ENCODE results near the gene FLNB.

FLNB gene

DNA sequence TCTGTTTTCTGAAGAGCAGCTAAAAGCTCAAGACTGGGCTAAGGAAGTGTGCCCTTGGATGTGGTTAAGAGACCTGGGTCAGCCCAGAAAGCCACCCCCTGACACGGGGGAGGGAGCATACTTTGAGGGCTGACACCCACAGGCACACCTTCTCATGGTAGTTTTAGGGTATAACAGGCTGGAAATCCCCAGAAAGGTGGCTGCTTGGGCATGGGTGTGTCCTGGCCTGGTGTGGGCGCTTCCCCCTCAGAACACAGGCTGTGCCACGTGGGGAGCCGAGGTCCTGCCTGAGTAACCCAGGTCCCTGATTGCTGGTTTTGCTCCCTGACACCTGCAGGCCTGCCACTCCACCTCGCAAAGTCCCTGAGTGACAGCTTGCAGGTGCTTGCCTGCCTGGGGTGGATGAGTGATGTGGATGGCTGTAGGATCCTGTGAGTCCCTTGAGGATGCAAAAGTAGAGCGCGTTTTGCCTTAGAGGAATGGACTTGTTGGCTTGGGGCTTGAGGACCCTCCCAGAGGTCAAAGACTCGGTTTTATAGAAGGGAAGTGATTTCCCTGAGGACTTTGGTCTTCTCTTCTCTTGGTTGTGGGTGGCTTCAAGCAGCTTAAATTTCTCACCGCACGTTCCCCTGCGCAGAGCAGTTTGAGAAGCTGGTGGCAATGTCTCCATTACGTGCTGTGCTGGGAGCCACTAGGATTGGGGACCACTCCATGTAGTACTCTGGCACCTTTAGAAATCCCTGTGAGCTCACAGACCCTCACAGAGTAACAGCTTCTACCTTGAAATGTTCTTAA is 108.1 kb downstream of the FLNB start:
- peak overlapping the region; percentile 83 for H3K27ac ChIP-seq (ENCODE audit: low read depth, low read length, poor library complexity, severe bottlenecking)
- TF ChIP-seq EZH2 (IDR thresholded peaks at IDR 0.05; ENCODE audit: borderline replicate concordance, low read length): no peak
- TF ChIP-seq, protein P1, sequence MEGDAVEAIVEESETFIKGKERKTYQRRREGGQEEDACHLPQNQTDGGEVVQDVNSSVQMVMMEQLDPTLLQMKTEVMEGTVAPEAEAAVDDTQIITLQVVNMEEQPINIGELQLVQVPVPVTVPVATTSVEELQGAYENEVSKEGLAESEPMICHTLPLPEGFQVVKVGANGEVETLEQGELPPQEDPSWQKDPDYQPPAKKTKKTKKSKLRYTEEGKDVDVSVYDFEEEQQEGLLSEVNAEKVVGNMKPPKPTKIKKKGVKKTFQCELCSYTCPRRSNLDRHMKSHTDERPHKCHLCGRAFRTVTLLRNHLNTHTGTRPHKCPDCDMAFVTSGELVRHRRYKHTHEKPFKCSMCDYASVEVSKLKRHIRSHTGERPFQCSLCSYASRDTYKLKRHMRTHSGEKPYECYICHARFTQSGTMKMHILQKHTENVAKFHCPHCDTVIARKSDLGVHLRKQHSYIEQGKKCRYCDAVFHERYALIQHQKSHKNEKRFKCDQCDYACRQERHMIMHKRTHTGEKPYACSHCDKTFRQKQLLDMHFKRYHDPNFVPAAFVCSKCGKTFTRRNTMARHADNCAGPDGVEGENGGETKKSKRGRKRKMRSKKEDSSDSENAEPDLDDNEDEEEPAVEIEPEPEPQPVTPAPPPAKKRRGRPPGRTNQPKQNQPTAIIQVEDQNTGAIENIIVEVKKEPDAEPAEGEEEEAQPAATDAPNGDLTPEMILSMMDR (IDR thresholded peaks at IDR 0.05; ENCODE audit: low read length): no peak

DNA sequence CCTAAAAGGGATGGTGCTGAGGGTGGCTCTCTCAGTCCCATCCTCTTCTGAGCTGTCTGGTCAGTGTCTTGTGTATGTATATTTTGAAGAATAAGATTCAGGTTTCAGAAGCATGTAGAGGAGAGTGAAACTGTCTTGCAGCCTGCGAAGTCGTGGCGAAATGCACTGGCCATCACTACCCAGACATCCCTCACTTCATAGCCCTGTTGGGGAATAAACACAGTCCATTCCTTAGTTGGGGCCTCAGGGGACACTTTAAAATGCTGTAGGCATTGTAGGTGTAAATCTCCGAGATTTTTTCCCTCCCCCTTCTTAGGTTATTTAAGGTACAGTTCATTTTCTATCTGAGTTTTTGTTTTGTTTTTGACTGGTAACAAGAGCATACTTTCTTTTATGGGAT is 108.8 kb downstream of the FLNB start:
- H3K9me2 ChIP-seq (ENCODE audit: low read depth, low read length): no peaks in the 10 kb centered on the region
- H3F3A ChIP-seq (ENCODE audit: insufficient read depth, low read length): no peaks in the 10 kb centered on the region
- H3K4me1 ChIP-seq (ENCODE audit: insufficient read depth, low read length, severe bottlenecking): peaks cover 42% of the 10 kb centered on the region
- no peak overlapping the region; the same call in 1 of the 2 replicates for H3K4me2 ChIP-seq (ENCODE audit: low read length)
- no peaks in the 10 kb centered on the region for H3K9me3 ChIP-seq (ENCODE audit: low read length)
- H3K27me3 ChIP-seq (ENCODE audit: insufficient read depth, low read length): no peaks in the 10 kb centered on the region
- H3K27ac ChIP-seq (ENCODE audit: low read depth, low read length, poor library complexity, severe bottlenecking): peak overlapping the region; percentile 83
- H3K79me2 ChIP-seq (ENCODE audit: insufficient read depth, low read length): no peaks in the 10 kb centered on the region
- no peak overlapping the region for H2AFZ ChIP-seq (ENCODE audit: low read length)
- H3K4me3 ChIP-seq (ENCODE audit: low read depth, low read length, poor library complexity, severe bottlenecking): no peak overlapping the region
- peaks cover 18% of the 10 kb centered on the region; the same call in 1 of the 2 replicates for H3K36me3 ChIP-seq (ENCODE audit: insufficient read depth, low read length)
- no peak overlapping the region for H3K9ac ChIP-seq (ENCODE audit: low read length)
- H4K20me1 ChIP-seq (ENCODE audit: insufficient read depth, low read length): no peaks in the 10 kb centered on the region
- no peak for TF ChIP-seq EZH2 (IDR thresholded peaks at IDR 0.05; ENCODE audit: borderline replicate concordance, low read length)
- TF ChIP-seq, protein P1 (IDR thresholded peaks at IDR 0.05; ENCODE audit: low read length): no peak

More for the DNA sequence above, 108.1 kb downstream of the FLNB start:
- Histone ChIP-seq H4K20me1 (ENCODE audit: insufficient read depth, low read length) (no peaks in the 10 kb centered on the region), H2AFZ (ENCODE audit: low read length) (no peak overlapping the region), H3K79me2 (ENCODE audit: insufficient read depth, low read length) (no peaks in the 10 kb centered on the region), H3K4me1 (ENCODE audit: insufficient read depth, low read length, severe bottlenecking) (peaks cover 48% of the 10 kb centered on the region), H3K9me2 (ENCODE audit: low read depth, low read length) (no peaks in the 10 kb centered on the region), H3F3A (ENCODE audit: insufficient read depth, low read length) (no peaks in the 10 kb centered on the region), H3K4me3 (ENCODE audit: low read depth, low read length, poor library complexity, severe bottlenecking) (no peak overlapping the region), H3K4me2 (ENCODE audit: low read length) (peak overlapping the region; percentile 18; the same call in 1 of the 2 replicates), H3K9ac (ENCODE audit: low read length) (no peak overlapping the region; the same call in 1 of the 2 replicates), H3K9me3 (ENCODE audit: low read length) (no peaks in the 10 kb centered on the region), H3K27me3 (ENCODE audit: insufficient read depth, low read length) (no peaks in the 10 kb centered on the region), H3K36me3 (ENCODE audit: insufficient read depth, low read length) (peaks cover 20% of the 10 kb centered on the region; the same call in 1 of the 2 replicates)

DNA sequence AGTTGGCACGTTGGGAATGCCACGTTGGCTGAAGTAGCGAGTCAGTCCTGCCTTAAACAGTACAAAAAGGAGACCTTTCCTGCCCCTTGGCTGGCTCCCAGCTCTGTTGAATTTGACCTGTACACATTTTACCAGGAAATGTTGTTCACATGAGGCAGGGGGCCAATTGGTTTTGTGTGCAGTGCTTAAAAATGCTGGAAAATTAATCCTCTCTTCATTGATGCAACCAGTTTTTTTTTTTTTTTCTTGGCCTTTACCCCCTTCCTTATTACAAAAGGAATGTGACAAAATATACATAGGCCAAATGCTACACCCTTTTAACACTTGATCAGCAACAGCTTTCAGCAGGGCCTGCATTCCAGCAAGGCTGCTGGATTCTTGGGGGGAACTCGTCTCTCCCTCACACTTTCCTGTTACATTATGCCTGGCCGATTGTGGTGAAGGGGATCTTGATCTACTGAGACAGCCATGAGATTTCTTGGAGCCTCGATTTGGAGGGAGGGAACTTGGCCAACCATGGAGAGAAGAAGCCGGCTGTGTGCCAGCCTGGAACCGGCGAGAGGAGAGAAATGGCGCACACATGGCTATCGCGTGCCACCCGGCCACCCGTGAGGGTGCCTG is 109.4 kb downstream of the FLNB start:
- Histone ChIP-seq H3K79me2 (ENCODE audit: insufficient read depth, low read length) (no peaks in the 10 kb centered on the region), H3K36me3 (ENCODE audit: insufficient read depth, low read length) (peaks cover 11% of the 10 kb centered on the region; the same call in 1 of the 2 replicates), H3K9ac (ENCODE audit: low read length) (no peak overlapping the region), H3K9me3 (ENCODE audit: low read length) (no peaks in the 10 kb centered on the region), H3F3A (ENCODE audit: insufficient read depth, low read length) (no peaks in the 10 kb centered on the region), H3K9me2 (ENCODE audit: low read depth, low read length) (no peaks in the 10 kb centered on the region), H4K20me1 (ENCODE audit: insufficient read depth, low read length) (no peaks in the 10 kb centered on the region), H3K4me1 (ENCODE audit: insufficient read depth, low read length, severe bottlenecking) (peaks cover 36% of the 10 kb centered on the region), H3K4me2 (ENCODE audit: low read length) (no peak overlapping the region), H3K27ac (ENCODE audit: low read depth, low read length, poor library complexity, severe bottlenecking) (no peak overlapping the region), H3K4me3 (ENCODE audit: low read depth, low read length, poor library complexity, severe bottlenecking) (no peak overlapping the region), H3K27me3 (ENCODE audit: insufficient read depth, low read length) (no peaks in the 10 kb centered on the region), H2AFZ (ENCODE audit: low read length) (no peak overlapping the region)
- no peak for TF ChIP-seq EZH2 (IDR thresholded peaks at IDR 0.05; ENCODE audit: borderline replicate concordance, low read length)
- TF ChIP-seq, protein P1 (IDR thresholded peaks at IDR 0.05; ENCODE audit: low read length): no peak
